ENCODE data around the gene TSFM.

The TSFM gene

GRCh38 chr12:57779736-57780135, 2.9 kb upstream of the TSFM start:
- DNase-seq (ENCODE audit: low spot score), result no peak
- TF ChIP-seq CTCF (IDR thresholded peaks at IDR 0.05; ENCODE audit: borderline replicate concordance, control extremely low read depth, extremely low read depth, insufficient read depth, missing control alignments), result no peak
- in situ Hi-C loops (cut with MboI; ENCODE audit: low sequenced_read_pairs, unreplicated experiment), result no loop called here

GRCh38 chr12:57780284-57780897, 2.2 kb upstream of the TSFM start:
- in situ Hi-C loops (cut with MboI; ENCODE audit: low sequenced_read_pairs, unreplicated experiment), result no loop called here
- DNase-seq (ENCODE audit: low spot score), result no peak
- no peak for TF ChIP-seq CTCF (IDR thresholded peaks at IDR 0.05; ENCODE audit: borderline replicate concordance, control extremely low read depth, extremely low read depth, insufficient read depth, missing control alignments)

- no peak for TF ChIP-seq CTCF (IDR thresholded peaks at IDR 0.05; ENCODE audit: borderline replicate concordance, control extremely low read depth, extremely low read depth, insufficient read depth, missing control alignments)
- in situ Hi-C loops (cut with MboI; ENCODE audit: low sequenced_read_pairs, unreplicated experiment), result no loop called here
- DNase-seq (ENCODE audit: low spot score), result no peak
These were observed 1.3 kb upstream of the TSFM start for GRCh38 chr12:57781244-57781643.

GRCh38 chr12:57781801-57782200, 786 bp upstream of the TSFM start:
- in situ Hi-C loops (cut with MboI; ENCODE audit: low sequenced_read_pairs, unreplicated experiment), result no loop called here
- DNase-seq (ENCODE audit: low spot score), result no peak
- TF ChIP-seq CTCF (IDR thresholded peaks at IDR 0.05; ENCODE audit: borderline replicate concordance, control extremely low read depth, extremely low read depth, insufficient read depth, missing control alignments), result no peak

GRCh38 chr12:57782243-57782607, 362 bp upstream of the TSFM start:
- no peak for DNase-seq (ENCODE audit: low spot score)

GRCh38 chr12:57783466-57783801, 847 bp downstream of the TSFM start:
- in situ Hi-C loops (cut with MboI; ENCODE audit: low sequenced_read_pairs, unreplicated experiment), result no loop called here
- no peak for DNase-seq (ENCODE audit: low spot score)
- TF ChIP-seq CTCF (IDR thresholded peaks at IDR 0.05; ENCODE audit: borderline replicate concordance, control extremely low read depth, extremely low read depth, insufficient read depth, missing control alignments), result no peak

More at GRCh38 chr12:57782243-57782607, 362 bp upstream of the TSFM start:
- TF ChIP-seq CTCF (IDR thresholded peaks at IDR 0.05; ENCODE audit: borderline replicate concordance, control extremely low read depth, extremely low read depth, insufficient read depth, missing control alignments), result no peak
- in situ Hi-C loops (cut with MboI; ENCODE audit: low sequenced_read_pairs, unreplicated experiment), result no loop called here

GRCh38 chr12:57783861-57784260, 1.3 kb downstream of the TSFM start:
- no peak for TF ChIP-seq CTCF (IDR thresholded peaks at IDR 0.05; ENCODE audit: borderline replicate concordance, control extremely low read depth, extremely low read depth, insufficient read depth, missing control alignments)
- no peak for DNase-seq (ENCODE audit: low spot score)
- in situ Hi-C loops (cut with MboI; ENCODE audit: low sequenced_read_pairs, unreplicated experiment), result no loop called here

All from GM13976 (cell line).